GM12892 (cell line): ENCODE measurements around the gene LDLRAD3.

Source experiments
- DNase-seq: peaks from one replicate; pipeline ENCODE4 v3.0.0; 2011; ENCODE audit not compliant: insufficient read length
- FAIRE-seq: peaks from 2 replicates; lab custom pipeline; 2011; peaks lifted over from hg19 to GRCh38; lab: Jason Lieb, UNC
- POLR2A ChIP-seq: IDR thresholded peaks from 2 replicates; pipeline ENCODE4 v1.6.1; 2011; ENCODE audit warnings: low read depth, low read length, control low read depth
- POLR2AphosphoS5 ChIP-seq: IDR thresholded peaks from 2 replicates; pipeline ENCODE4 v1.6.1; 2011; ENCODE audit warnings: low read depth, low read length, control low read depth
- TAF1 ChIP-seq: IDR thresholded peaks from 2 replicates; pipeline ENCODE4 v1.6.1; 2011; ENCODE audit warnings: low read depth, mild to moderate bottlenecking, control low read depth, low read length, borderline replicate concordance

The LDLRAD3 gene

DNA sequence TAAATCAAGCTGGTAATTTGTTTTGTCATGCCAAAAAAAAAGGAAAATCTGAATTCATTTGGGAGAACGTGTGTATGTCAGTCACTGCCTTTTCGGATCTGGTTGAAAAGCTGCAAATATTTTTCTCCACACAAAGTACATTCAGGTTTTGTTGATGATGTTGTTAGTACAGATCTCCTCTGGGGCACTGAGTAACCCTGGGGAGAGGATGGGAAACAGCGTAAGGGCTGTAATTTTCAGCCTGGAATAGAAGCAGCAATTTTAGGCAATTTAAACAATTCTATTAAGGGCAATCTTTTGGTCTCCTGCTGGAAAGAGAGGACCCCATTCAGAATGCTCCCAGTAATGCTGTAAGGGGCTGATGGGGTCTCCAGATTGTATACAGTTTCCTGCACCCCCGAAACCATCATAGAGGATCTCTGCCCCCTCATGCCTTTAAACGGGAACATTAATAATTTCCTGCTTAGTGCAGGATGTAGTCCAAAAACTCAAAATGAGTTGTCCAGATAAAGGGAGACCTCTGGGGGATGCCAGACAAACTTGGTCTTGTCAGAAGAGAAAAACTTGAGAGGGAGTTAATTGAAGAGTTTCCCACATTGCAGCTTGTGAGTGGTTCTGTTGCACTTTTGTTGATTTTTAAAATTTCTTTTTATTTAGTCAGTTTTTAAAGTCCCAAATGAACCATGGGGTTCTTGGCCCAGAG, 213.1 kb downstream of the LDLRAD3 start:
- no peak for TF ChIP-seq POLR2AphosphoS5
- TF ChIP-seq TAF1: no peak
- no peak for TF ChIP-seq POLR2A
- FAIRE-seq: no peak
- DNase-seq: no peak

GRCh38 chr11:36160091-36160490, 216.2 kb downstream of the LDLRAD3 start:
- no peak for FAIRE-seq
- no peak for DNase-seq

DNA sequence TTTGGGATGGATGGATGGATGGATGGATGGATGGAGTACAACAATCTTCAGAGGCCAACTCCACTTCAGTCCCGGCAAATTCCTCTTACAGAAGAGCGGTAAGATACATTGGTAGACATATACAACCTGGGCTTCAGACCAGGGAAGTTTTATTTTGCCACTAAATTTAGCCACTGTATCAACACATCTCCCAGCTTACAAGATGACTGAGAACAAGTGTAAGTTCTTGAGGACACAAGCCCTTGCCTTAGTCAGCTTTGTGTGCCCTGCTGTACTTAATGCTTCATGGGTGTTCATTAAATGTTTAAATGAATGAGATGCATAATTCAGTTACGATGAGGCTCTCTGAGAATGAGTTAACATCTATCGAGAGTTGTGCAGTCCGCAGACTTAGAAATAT, 217.7 kb downstream of the LDLRAD3 start:
- DNase-seq (no peak), FAIRE-seq (no peak)
- TF ChIP-seq POLR2A (no peak), POLR2AphosphoS5 (no peak), TAF1 (no peak)

More at GRCh38 chr11:36160091-36160490, 216.2 kb downstream of the LDLRAD3 start:
- TF ChIP-seq POLR2AphosphoS5 (no peak), POLR2A (no peak), TAF1 (no peak)

DNA sequence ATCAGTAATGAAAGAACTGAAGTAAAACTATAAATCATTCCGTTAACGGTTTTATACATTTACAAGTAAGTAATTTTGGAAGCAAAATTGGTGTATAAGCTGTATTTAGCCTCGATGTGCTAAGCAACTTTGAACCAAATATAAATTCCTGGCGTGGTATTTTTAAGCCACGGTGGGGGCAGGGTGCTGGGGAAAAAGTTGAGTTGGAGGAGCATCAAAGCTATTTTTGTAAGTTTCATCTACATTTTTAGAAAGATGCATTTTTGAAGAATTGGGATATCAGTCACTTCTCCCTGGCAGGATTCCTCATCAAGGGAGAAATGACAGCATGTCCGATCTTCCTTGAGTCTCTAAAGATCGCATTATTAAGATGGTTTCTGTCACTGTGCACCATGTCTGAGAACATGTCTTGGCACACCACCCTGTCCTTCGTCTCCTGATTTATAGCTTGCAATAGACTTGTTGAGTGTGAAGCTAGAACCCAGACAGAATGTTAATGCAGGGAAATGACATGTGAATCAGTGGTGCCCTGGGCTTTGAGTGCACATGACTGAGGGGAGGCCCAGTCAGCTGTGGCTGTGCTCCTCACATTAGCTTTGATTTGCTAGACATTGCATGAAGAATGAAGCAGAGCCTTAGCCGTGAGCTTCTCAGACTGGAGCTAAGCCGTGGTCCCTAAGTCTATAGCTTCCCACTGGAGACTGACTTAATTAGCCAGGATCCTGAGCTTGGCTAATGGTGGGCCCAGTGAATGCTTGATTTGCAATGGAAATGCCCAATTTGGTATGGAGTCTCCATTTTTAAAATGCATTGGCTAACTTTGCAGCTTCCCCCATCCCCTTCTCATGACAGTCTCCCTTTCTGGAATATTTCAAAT, 218.4 kb downstream of the LDLRAD3 start:
- FAIRE-seq: no peak
- no peak for DNase-seq
- TF ChIP-seq TAF1 (no peak), POLR2AphosphoS5 (no peak), POLR2A (no peak)

DNA sequence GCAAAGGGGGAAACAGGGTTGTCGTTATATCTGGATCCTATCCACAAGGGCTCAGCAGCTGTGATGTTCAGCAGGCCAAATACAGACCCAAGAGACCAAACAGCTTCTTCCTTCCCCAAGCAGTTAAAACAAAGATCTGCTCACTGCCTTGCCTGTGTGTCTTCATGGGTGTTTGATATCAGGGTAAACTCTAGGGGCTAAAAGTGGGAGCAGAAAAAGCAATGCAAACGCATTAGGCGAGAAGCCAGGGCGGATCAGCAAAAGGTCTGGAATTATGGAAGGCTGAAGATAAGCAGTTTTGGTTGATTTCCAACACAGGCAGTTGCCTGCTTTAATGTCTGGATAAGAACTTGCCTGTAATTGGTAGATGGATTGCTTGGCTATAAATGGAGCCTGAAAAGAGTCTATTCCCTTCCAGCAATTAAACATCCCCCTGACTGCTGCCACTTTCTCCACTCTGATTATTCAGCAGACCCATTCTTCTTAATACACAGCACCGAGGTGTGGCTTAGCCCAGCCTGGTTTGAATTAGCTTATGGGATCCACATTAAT, 219.1 kb downstream of the LDLRAD3 start:
- DNase-seq (no peak), FAIRE-seq (no peak)
- no peak for TF ChIP-seq POLR2AphosphoS5

DNA sequence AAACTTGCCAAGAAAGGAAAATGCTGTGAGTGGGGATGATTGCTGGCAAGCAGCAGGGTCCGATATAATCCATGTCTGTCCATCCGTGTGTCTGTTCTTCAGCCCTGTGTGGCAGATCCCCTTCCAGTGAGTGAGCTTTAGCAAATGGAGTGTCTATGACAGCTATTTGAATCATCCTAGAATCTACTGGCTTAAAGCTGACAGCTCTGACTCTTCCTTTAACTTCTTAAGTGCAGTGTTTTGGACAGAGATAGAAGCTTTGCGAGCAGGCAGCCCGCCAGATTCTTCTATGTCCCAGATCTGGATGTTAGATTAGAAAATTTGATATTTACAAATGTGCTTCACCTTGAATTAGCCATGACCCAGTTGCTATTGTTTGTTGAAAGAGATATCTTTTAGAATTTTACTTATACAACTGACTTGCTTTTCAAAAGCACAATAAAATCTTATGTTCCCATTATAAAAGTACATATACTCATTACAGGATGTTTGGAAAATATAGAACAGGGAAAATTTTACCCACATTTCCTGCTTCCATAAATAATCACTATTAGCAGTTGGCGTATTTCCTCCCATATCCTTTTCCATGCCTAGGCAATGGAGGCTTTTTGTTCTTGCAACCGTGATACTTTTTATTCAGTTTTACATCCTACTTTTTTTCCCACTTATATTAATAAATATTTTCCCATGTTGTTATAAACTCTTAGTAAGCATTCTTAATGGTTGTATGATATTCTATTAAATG, 220.8 kb downstream of the LDLRAD3 start:
- TF ChIP-seq TAF1 (no peak), POLR2A (no peak), POLR2AphosphoS5 (no peak)
- FAIRE-seq (no peak), DNase-seq (no peak)

GRCh38 chr11:36165621-36166397, 221.9 kb downstream of the LDLRAD3 start:
- TF ChIP-seq POLR2A (no peak), POLR2AphosphoS5 (no peak), TAF1 (no peak)
- FAIRE-seq: no peak
- no peak for DNase-seq

DNA sequence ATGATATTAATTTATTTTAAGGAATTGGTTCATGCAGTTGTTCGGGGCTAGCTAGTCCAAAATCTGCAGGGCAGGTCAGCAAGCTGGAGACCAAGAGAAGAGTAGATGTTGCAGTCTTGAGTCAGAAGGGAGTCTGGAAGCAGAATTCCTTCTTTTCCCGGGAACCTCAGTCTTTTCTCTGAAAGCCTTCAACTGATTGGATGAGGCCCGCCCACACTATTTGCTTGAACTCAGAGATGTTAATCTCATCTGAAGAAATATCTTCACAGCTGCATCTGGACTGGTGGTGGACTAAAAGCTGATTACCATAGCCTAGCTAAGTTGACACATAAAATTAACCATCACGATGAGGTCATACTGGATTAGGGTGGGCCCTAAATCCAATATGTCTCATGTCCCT, 223.2 kb downstream of the LDLRAD3 start:
- DNase-seq (no peak), FAIRE-seq (no peak)
- TF ChIP-seq POLR2A (no peak), POLR2AphosphoS5 (no peak), TAF1 (no peak)

DNA sequence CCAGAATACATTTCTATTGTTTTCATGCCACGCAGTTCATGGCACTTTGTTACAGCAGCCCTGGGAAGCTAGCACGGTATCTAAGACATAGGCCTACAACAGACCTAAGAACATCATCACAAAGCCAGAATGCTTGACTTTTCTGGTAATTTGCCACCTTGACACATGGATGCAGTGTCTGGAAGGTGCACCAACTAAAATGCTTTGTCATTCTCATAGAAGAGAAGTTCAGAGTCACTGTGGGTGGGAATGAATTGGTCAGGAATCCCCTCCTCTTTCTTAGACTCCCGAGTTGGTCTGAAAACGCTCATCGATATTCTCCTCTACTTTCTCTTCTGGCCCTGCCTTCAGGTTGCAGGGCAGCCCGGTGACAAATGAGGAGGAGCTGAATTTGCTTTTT, 223.9 kb downstream of the LDLRAD3 start:
- DNase-seq (no peak), FAIRE-seq (no peak)
- TF ChIP-seq TAF1: no peak
- TF ChIP-seq POLR2A: no peak
- no peak for TF ChIP-seq POLR2AphosphoS5

GRCh38 chr11:36177836-36178235, 234.0 kb downstream of the LDLRAD3 start:
- no peak for FAIRE-seq
- DNase-seq: no peak
- TF ChIP-seq TAF1: no peak
- TF ChIP-seq POLR2A: no peak
- TF ChIP-seq POLR2AphosphoS5: no peak
